HepG2 (cell line): ENCODE measurements around the gene AQP5. TPM values are rescaled to one million over a fixed set of nuclear protein-coding genes. Genes with fewer than 3 reads are reported as not detected.

Experiments used
- CBX2 ChIP-seq, 2 experiments: fragments of 200-600 bp in 1 of 2; sonication (generic); formaldehyde crosslinking in 1 of 2; IDR thresholded peaks; 2 replicates each; pipeline versions ENCODE4 v1.7.0 to v1.8.1; 2018 to 2022; ENCODE audit warnings: low read depth in 2 of 2, low read length in 1 of 2, mild to moderate bottlenecking in 1 of 2, missing genetic modification reagents in 1 of 2
- CREM ChIP-seq, 2 experiments: sonication (generic) in 1 of 2; formaldehyde crosslinking in 1 of 2; IDR thresholded peaks; 2 replicates each; pipeline versions ENCODE4 v1.4.0 to v1.6.1; 2016 to 2020; ENCODE audit warnings: antibody characterized with exemption in 1 of 2, mild to moderate bottlenecking in 1 of 2, missing genetic modification reagents in 1 of 2
- EEA1 ChIP-seq: sonication (generic); formaldehyde crosslinking; IDR thresholded peaks from 2 replicates; pipeline ENCODE4 v1.5.1; 2020; ENCODE audit warnings: mild to moderate bottlenecking, missing genetic modification reagents, borderline replicate concordance
- ETV6 ChIP-seq: sonication (generic); formaldehyde crosslinking; conservative IDR thresholded peaks from 2 replicates; pipeline ENCODE4 v1.4.0; 2020; ENCODE audit warnings: missing genetic modification reagents
- KLF12 ChIP-seq: sonication (generic); formaldehyde crosslinking; IDR thresholded peaks from 2 replicates; pipeline ENCODE4 v1.4.0; 2020; ENCODE audit warnings: missing genetic modification reagents, borderline replicate concordance
- NBN ChIP-seq: fragments of 450-650 bp; conservative IDR thresholded peaks from 2 replicates; pipeline ENCODE4 v1.6.1; 2017
- NFKB2 ChIP-seq: sonication (generic); formaldehyde crosslinking; IDR thresholded peaks from 2 replicates; pipeline ENCODE4 v1.4.0; 2020; ENCODE audit warnings: missing genetic modification reagents, borderline replicate concordance
- PTBP1 ChIP-seq: fragments of 200-400 bp; formaldehyde crosslinking; IDR thresholded peaks from 2 replicates; pipeline ENCODE4 v1.6.1; 2018; ENCODE audit warnings: low read length, low read depth; ENCODE audit not compliant: poor library complexity, severe bottlenecking
- REL ChIP-seq: sonication (generic); formaldehyde crosslinking; conservative IDR thresholded peaks from 2 replicates; pipeline ENCODE4 v1.8.0; 2022; ENCODE audit warnings: mild to moderate bottlenecking, missing genetic modification reagents, moderate library complexity
- SMAD9 ChIP-seq: sonication (generic); formaldehyde crosslinking; IDR thresholded peaks from 2 replicates; pipeline ENCODE4 v1.5.1; 2020; ENCODE audit warnings: mild to moderate bottlenecking, missing genetic modification reagents
- SP2 ChIP-seq: sonication (generic); formaldehyde crosslinking; IDR thresholded peaks from 2 replicates; pipeline ENCODE4 v1.5.1; 2020; ENCODE audit warnings: mild to moderate bottlenecking, missing genetic modification reagents
- SP5 ChIP-seq: IDR thresholded peaks from 2 replicates; pipeline ENCODE4 v1.6.1; 2016; ENCODE audit warnings: low read depth, borderline replicate concordance
- THYN1 ChIP-seq: sonication (generic); formaldehyde crosslinking; IDR thresholded peaks from 2 replicates; pipeline ENCODE4 v1.8.1; 2023; ENCODE audit warnings: low read depth, mild to moderate bottlenecking, moderate library complexity, missing genetic modification reagents, borderline replicate concordance
- XBP1 ChIP-seq: sonication (generic); formaldehyde crosslinking; IDR thresholded peaks from 2 replicates; pipeline ENCODE4 v1.5.0; 2020; ENCODE audit warnings: missing genetic modification reagents
- ZNF24 ChIP-seq: fragments of 450-650 bp; IDR thresholded peaks from 2 replicates; pipeline ENCODE4 v1.6.1; 2017; ENCODE audit warnings: antibody characterized with exemption, mild to moderate bottlenecking
- ZNF335 ChIP-seq: sonication (generic); formaldehyde crosslinking; IDR thresholded peaks from 2 replicates; pipeline ENCODE4 v1.4.0; 2020; ENCODE audit warnings: missing genetic modification reagents
- ZNF569 ChIP-seq: sonication (generic); formaldehyde crosslinking; IDR thresholded peaks from 2 replicates; pipeline ENCODE4 v1.5.0; 2020; ENCODE audit warnings: mild to moderate bottlenecking, missing genetic modification reagents, moderate library complexity, borderline replicate concordance
- ZNF850 ChIP-seq: sonication (generic); formaldehyde crosslinking; conservative IDR thresholded peaks from 2 replicates; pipeline ENCODE4 v1.9.0; 2021; ENCODE audit warnings: mild to moderate bottlenecking, missing genetic modification reagents
- polyA plus RNA-seq, 8 experiments: library from polyadenylated mRNA; depleted of rRNA in 3 of 8; stranded (reverse) in 7 of 8; unstranded in 1 of 8; fragments of >200 nt; fragmentation: Illumina TruSeq in 4 of 8; extraction: Trizol in 4 of 8; gene quantifications; 2 replicates each; pipeline versions ENCODE4 v1.2.1 to v1.2.3, GENCODE V29; 2011 to 2016; ENCODE audit warnings: low read depth in 4 of 8, missing spikeins in 1 of 8, mixed read lengths in 1 of 8; ENCODE audit not compliant: insufficient read depth in 1 of 8
- total RNA-seq, 5 experiments: library from RNA; depleted of rRNA; stranded (reverse); fragments of >200 nt; fragmentation: Illumina TruSeq; extraction: Trizol; gene quantifications; 2 replicates each; pipeline ENCODE4 v1.2.3, GENCODE V29; 2016; ENCODE audit warnings: low read depth in 1 of 5
- TF ChIP-seq, protein P1 (sequence below), 2 experiments: IDR thresholded peaks; 2 replicates each; pipeline ENCODE4 v1.6.1; 2011 to 2012; ENCODE audit warnings: low read length in 2 of 2, borderline replicate concordance in 1 of 2, low read depth in 1 of 2, mild to moderate bottlenecking in 1 of 2, moderate library complexity in 1 of 2
- TF ChIP-seq, protein P2 (sequence below): sonication (generic); formaldehyde crosslinking; IDR thresholded peaks from 2 replicates; pipeline ENCODE4 v1.9.0; 2022; ENCODE audit warnings: low read depth, missing genetic modification reagents
- TF ChIP-seq, protein P3 (sequence below): sonication (generic); formaldehyde crosslinking; IDR thresholded peaks from 2 replicates; pipeline ENCODE4 v1.4.0; 2020; ENCODE audit warnings: missing genetic modification reagents, mild to moderate bottlenecking, borderline replicate concordance

AQP5 gene
- total and polyA plus RNA-seq, 2 of the 13 experiments (the other 11 are each of a cell fraction or from before 2014, with no cell fraction given), result not detected

- TF ChIP-seq, protein P1, sequence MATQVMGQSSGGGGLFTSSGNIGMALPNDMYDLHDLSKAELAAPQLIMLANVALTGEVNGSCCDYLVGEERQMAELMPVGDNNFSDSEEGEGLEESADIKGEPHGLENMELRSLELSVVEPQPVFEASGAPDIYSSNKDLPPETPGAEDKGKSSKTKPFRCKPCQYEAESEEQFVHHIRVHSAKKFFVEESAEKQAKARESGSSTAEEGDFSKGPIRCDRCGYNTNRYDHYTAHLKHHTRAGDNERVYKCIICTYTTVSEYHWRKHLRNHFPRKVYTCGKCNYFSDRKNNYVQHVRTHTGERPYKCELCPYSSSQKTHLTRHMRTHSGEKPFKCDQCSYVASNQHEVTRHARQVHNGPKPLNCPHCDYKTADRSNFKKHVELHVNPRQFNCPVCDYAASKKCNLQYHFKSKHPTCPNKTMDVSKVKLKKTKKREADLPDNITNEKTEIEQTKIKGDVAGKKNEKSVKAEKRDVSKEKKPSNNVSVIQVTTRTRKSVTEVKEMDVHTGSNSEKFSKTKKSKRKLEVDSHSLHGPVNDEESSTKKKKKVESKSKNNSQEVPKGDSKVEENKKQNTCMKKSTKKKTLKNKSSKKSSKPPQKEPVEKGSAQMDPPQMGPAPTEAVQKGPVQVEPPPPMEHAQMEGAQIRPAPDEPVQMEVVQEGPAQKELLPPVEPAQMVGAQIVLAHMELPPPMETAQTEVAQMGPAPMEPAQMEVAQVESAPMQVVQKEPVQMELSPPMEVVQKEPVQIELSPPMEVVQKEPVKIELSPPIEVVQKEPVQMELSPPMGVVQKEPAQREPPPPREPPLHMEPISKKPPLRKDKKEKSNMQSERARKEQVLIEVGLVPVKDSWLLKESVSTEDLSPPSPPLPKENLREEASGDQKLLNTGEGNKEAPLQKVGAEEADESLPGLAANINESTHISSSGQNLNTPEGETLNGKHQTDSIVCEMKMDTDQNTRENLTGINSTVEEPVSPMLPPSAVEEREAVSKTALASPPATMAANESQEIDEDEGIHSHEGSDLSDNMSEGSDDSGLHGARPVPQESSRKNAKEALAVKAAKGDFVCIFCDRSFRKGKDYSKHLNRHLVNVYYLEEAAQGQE (IDR thresholded peaks at IDR 0.05; ENCODE audit: borderline replicate concordance in 1 of 2, low read depth in 1 of 2, low read length in 2 of 2), result no peak
- TF ChIP-seq EEA1 (CRISPR knock-in tag) (no peak), NFKB2 (CRISPR knock-in tag) (no peak), SP5 (CRISPR knock-in tag) (no peak), SMAD9 (CRISPR knock-in tag) (no peak), ZNF24 (no peak), ETV6 (no peak), ZNF569 (CRISPR knock-in tag) (no peak), THYN1 (CRISPR knock-in tag) (no peak), ZNF335 (no peak), KLF12 (CRISPR knock-in tag) (no peak), NBN (no peak), PTBP1 (no peak), CBX2 (IDR thresholded peaks at IDR 0.05; ENCODE audit: low read depth, low read length) (no peak), CBX2 (CRISPR knock-in tag; IDR thresholded peaks at IDR 0.05; ENCODE audit: low read depth) (no peak), XBP1 (CRISPR knock-in tag) (no peak), CREM (IDR thresholded peaks at IDR 0.05) (peak; percentile 44; the same call in 1 of the 2 replicates), CREM (CRISPR knock-in tag; IDR thresholded peaks at IDR 0.05) (no peak), REL (CRISPR knock-in tag) (no peak), ZNF850 (CRISPR knock-in tag) (no peak), SP2 (CRISPR knock-in tag) (no peak)
- TF ChIP-seq, protein P2, sequence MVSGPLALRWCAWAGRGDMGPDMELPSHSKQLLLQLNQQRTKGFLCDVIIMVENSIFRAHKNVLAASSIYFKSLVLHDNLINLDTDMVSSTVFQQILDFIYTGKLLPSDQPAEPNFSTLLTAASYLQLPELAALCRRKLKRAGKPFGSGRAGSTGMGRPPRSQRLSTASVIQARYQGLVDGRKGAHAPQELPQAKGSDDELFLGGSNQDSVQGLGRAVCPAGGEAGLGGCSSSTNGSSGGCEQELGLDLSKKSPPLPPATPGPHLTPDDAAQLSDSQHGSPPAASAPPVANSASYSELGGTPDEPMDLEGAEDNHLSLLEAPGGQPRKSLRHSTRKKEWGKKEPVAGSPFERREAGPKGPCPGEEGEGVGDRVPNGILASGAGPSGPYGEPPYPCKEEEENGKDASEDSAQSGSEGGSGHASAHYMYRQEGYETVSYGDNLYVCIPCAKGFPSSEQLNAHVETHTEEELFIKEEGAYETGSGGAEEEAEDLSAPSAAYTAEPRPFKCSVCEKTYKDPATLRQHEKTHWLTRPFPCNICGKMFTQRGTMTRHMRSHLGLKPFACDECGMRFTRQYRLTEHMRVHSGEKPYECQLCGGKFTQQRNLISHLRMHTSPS (CRISPR knock-in tag), result no peak
- TF ChIP-seq, protein P3, sequence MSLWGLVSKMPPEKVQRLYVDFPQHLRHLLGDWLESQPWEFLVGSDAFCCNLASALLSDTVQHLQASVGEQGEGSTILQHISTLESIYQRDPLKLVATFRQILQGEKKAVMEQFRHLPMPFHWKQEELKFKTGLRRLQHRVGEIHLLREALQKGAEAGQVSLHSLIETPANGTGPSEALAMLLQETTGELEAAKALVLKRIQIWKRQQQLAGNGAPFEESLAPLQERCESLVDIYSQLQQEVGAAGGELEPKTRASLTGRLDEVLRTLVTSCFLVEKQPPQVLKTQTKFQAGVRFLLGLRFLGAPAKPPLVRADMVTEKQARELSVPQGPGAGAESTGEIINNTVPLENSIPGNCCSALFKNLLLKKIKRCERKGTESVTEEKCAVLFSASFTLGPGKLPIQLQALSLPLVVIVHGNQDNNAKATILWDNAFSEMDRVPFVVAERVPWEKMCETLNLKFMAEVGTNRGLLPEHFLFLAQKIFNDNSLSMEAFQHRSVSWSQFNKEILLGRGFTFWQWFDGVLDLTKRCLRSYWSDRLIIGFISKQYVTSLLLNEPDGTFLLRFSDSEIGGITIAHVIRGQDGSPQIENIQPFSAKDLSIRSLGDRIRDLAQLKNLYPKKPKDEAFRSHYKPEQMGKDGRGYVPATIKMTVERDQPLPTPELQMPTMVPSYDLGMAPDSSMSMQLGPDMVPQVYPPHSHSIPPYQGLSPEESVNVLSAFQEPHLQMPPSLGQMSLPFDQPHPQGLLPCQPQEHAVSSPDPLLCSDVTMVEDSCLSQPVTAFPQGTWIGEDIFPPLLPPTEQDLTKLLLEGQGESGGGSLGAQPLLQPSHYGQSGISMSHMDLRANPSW (CRISPR knock-in tag), result no peak
Observed at GRCh38 chr12:49980501-49981349, 19.1 kb downstream of the AQP5 start (continued).
